GM19099 (cell line): ENCODE results near the gene SIX3.

Source experiments
- POLR2A ChIP-seq: IDR thresholded peaks from 3 replicates; pipeline ENCODE4 v1.6.1; 2011; ENCODE audit warnings: low read depth; ENCODE audit not compliant: insufficient read length; ENCODE audit errors: extremely low read depth

SIX3 gene

GRCh38 chr2:44936275-44936674 lies 5.2 kb upstream of the SIX3 start:
- TF ChIP-seq POLR2A: no peak

GRCh38 chr2:44936715-44937687 lies 4.5 kb upstream of the SIX3 start:
- no peak for TF ChIP-seq POLR2A

GRCh38 chr2:44937688-44938240 lies 3.7 kb upstream of the SIX3 start:
- peak; percentile 63 for TF ChIP-seq POLR2A

GRCh38 chr2:44938287-44939105 lies 3.0 kb upstream of the SIX3 start:
- no peak for TF ChIP-seq POLR2A

GRCh38 chr2:44939106-44940048 lies 2.1 kb upstream of the SIX3 start:
- TF ChIP-seq POLR2A: no peak

GRCh38 chr2:44940049-44940494 lies 1.4 kb upstream of the SIX3 start:
- TF ChIP-seq POLR2A: no peak

- TF ChIP-seq POLR2A: no peak
Measured at GRCh38 chr2:44940732-44941464, 604 bp upstream of the SIX3 start.

GRCh38 chr2:44942304-44943030 lies 965 bp downstream of the SIX3 start:
- no peak for TF ChIP-seq POLR2A

GRCh38 chr2:44943031-44943692 lies 1.7 kb downstream of the SIX3 start:
- no peak for TF ChIP-seq POLR2A

GRCh38 chr2:44943693-44944101 lies 2.2 kb downstream of the SIX3 start:
- TF ChIP-seq POLR2A: no peak

GRCh38 chr2:44944102-44944951 lies 2.8 kb downstream of the SIX3 start:
- no peak for TF ChIP-seq POLR2A

GRCh38 chr2:44944952-44945612 lies 3.6 kb downstream of the SIX3 start:
- TF ChIP-seq POLR2A: no peak
